HG02588 (cell line): ENCODE results near the gene CEP350.

Experiments used
- ATAC-seq: cut with Tn5 transposase; IDR thresholded peaks from one replicate; pipeline ENCODE4 v1.9.1; 2021; ENCODE audit warnings: mild to moderate bottlenecking, moderate library complexity; ENCODE audit not compliant: unreplicated experiment

Gene CEP350

DNA sequence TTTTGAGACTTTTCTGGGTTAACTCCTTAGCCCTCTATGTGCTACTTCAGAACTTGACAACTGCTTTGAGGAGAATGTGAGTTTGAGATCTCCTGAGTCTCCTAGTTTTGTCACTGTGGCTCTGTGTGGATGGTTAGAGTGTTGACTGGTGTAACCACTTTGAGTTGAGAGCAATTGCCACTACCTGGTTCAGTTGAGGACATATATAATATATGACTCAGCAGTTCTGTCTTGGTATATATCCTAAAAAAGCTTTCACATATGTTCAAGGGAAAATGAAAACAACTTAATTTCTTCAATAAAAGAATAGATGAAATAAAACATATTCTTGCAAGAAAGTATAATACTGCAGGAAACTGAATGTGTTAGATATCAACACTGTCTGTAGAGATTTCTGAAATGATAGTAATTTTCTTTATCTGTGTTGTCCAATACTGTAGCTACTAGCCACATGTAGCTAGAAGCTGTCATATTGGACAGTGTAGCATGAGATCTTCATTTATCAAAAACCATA lies 103.3 kb downstream of the CEP350 start:
- no peak for ATAC-seq

DNA sequence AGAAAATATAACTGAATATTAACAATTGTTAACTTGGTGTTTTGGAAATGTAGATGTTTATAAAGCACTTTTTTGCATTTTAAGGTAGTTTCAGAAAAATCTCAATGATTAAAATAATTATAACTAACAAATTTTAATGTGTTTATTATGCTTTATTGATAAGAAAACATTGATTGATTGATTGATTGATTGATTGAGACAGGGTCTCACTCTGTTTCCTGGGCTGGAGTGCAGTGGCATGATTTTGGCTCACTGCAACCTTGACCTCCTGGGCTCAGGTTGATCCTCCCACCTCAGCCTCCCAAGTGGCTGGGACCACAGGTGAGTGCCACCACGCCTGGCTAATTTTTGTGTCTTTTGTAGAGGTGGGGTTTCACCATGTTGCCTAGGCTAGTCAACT lies 106.4 kb downstream of the CEP350 start:
- no peak for ATAC-seq

DNA sequence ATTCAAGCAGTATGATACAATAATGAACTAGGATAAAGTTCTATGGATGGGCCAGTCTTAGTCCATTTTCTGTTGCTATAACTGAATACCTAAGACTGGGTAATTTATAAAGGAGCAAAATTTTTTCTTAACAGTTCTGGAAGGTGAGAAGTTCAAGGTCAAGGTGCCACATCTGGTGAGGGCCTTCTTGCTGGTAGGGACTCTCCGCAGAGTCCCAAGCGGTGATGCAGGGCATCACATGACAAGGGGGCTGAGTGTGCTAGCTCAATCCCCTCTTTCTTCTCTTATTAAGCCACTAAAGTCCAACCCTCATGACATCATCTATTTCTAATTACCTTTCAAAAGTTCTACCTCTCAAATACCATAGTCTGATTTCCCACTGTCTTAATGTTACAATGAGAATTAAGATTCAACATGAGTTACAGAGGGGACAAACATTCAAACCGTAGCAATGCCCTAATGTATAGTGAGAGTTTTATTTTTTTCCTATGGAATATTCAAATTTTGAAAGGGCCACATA lies 107.9 kb downstream of the CEP350 start:
- ATAC-seq, result no peak

DNA sequence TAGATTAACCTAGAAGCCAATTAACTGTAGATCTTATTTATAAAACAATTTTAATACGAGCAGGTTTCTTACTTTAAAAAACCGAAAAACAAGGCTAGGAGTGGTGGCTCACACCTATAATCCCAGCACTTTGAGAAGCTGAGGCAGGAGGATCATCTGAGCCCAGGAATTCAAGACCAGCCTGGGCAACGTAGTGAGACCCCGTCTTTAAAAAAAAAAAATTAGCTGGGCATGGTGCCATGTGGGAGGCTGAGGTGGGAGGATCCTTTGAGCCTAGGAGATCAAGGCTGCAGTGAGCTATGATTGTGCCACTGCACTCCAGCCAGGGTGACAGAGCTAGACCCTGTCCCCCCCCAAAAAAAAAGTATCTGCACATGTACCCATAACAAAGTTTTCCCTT lies 110.8 kb downstream of the CEP350 start:
- ATAC-seq, result no peak

DNA sequence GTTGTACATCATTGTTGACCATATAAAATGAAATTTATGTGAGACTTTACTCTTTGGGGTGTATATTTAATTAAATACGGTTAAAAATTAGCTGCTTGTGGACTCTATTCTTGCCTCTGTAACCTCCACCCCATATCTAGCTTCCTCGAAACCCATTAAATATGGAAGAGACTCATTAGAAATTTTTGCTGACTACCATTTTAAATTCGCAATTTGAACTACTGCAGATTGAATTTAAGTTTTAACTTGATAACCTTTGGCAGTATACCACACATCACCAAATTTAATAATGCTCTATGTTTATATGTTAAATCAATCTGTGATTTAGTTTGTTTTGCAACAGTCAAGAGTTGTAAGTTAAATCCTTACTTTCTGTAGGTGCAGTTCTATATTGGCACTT lies 111.5 kb downstream of the CEP350 start:
- ATAC-seq, result no peak

DNA sequence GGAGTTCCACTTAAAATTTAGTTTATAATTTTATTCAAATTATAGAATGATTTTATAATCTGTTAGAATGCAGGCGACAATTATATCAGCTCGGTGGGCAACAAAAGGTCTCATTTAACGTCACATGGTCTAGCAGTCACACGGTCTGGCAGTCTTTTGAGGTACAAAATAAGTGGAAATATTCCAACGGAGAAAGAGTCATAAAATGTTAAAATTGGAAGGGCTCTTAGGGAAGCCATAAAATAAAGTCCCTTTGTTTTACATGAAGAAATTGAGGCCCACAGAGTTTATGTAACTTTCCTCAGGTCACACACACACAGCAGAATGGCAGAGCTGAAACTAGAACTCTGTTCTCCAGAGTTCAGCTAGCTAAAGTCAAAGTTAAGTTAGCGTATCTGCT lies 115.7 kb downstream of the CEP350 start:
- ATAC-seq, result no peak

DNA sequence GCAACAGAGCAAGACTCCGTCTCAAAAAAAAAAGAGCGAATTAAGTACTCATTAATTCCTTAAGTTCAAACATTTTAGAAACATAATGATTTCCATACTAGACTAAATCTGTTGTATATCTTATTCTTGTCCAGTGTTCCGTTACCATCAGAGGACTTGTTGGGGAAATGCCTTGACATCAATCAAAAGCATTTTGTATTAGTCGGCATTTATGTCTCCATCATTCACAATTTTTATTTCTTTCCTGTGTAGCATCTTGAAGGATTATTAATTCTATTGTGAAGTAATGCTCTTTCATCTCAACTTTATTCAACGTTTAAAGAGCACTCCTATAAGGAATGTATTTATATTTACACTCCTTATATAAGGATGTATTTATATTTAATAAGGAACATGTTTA lies 117.1 kb downstream of the CEP350 start:
- ATAC-seq, result no peak

DNA sequence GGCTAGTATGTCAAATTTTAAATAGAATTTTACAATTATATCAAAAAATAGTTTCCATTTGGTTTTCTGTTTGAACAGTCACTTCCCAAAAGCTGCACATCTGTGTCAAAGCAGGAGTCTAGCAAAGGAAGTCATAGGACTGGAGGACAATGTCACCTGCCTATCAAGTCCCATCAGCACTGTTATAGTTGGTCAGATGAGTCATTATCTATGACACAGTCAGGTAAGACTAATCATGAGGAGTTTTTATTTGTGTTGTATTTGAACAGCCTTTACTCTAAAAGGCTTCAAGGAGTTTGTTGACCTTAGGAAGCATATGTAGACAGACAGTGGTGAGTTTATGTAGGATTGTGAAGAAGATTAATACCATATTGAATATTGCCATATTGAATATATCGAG lies 125.8 kb downstream of the CEP350 start:
- ATAC-seq, result no peak

DNA sequence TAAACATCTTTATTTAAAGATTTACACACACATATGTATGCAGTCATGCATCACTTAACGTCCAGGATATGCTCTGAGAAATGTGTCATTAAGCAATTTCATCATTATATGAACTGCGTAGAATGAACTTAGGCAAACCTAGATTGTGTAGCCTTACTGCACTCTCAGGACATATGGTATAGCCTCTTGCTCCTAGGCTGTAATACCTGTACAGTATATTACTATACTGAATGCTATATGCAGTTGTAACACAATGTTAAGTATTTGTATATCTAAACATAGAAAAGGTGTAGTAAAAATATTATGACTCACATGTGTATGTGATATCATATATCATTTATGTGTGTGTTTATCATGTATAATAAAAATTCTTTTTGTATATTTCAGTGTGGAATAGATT lies 126.9 kb downstream of the CEP350 start:
- no peak for ATAC-seq

DNA sequence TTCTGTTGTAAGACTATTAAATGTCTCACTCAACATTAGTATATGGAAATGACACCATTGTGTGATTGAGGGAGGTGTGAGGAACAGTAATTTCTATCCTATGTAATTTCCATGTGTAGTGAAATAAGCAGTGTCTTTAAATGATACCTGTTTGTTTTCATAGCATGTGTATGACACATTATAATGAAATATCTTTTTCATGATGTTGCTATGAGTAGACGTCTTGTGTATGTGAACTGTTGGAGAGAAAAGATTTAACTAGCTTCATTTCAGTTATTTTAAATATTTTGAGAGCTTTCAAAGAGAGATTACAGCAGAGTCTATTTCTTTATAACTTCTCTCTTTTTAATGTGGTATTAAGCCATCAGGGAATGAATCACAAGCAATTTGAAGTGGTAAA lies 128.6 kb downstream of the CEP350 start:
- ATAC-seq, result no peak

DNA sequence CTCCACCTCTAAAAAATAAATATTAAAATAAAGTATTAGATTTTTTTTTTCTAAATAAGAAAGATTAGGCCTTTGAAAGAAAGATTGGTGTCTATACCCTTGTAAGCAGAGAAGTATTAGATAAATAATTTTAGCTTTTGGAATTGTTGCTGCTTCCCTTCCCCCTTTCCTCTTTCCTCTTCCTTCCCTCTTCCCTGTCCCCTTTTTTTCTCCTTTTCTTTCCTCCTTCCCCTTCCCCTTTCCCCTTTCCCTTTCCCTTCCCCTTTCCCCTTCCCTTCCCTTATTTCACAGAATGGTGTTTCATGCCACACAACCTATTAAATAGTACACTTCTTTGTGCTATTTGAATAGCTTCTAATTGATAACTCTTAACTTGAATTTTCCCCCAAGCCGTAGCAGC lies 130.3 kb downstream of the CEP350 start:
- ATAC-seq, result no peak

DNA sequence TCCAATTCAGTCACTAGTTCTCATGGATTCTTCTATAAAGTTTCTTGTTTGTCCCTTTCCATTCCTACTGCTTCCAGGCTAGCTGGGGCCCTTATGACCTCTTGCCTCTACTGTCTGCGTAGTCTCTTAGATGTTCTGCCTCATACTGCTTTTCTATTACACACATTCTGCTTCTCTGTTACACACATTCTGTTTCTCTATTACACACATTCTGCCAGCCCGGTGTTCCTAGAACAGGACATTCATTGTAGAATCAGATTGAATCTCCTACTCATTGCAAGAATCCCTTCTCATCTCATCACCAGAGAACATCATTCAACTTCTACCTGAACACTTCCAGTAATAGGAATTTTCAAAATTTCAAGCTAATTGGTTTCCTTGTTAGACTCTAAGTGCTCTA lies 130.7 kb downstream of the CEP350 start:
- no peak for ATAC-seq

DNA sequence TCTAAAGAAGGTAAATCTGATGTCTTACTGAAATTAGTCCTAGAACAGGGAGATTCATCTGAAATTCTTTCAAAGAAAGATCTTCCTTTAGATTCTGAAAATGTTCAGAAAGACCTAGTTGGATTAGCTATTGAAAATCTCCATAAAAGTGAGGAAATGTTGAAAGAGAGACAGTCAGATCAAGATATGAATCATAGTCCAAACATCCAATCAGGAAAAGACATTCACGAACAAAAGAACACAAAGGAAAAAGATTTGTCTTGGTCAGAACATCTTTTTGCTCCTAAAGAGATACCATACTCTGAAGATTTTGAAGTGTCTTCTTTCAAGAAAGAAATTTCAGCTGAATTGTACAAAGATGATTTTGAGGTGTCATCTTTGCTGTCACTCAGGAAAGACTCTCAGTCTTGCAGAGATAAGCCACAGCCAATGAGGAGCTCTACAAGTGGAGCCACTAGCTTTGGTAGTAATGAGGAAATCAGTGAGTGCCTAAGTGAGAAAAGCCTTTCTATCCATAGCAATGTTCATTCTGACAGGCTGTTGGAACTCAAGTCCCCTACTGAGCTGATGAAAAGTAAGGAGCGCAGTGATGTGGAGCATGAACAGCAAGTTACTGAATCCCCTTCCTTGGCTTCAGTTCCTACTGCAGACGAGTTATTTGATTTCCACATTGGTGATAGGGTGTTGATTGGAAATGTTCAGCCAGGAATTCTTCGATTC lies 138.5 kb downstream of the CEP350 start:
- ATAC-seq, result no peak

DNA sequence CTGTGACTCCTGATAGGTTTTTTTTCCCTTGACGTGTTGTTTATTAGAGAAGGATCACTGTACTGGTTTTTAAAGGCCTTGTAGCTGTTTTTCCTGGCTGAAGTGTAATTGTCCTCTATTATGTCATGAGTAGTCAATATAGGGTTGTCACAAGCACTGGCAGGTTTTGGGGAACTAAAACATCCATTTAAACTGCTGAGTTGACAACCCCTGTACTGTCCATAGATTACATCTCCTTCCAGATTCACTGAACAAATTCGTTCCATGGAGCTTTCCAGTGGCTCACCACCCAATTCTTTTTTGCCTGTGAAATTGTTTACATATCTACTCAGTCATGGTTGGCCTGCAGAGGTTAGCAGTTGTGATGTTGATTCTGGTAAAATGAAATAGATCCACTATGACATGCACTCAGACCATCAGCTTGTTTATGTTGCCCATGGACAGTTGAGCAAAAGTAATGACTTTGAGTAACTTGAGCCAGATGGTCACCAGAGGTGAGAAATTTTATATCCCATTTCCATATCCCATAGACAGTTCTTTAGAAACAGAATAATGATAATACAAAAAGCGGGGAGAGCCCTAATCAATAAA lies 140.2 kb downstream of the CEP350 start:
- ATAC-seq, result no peak

DNA sequence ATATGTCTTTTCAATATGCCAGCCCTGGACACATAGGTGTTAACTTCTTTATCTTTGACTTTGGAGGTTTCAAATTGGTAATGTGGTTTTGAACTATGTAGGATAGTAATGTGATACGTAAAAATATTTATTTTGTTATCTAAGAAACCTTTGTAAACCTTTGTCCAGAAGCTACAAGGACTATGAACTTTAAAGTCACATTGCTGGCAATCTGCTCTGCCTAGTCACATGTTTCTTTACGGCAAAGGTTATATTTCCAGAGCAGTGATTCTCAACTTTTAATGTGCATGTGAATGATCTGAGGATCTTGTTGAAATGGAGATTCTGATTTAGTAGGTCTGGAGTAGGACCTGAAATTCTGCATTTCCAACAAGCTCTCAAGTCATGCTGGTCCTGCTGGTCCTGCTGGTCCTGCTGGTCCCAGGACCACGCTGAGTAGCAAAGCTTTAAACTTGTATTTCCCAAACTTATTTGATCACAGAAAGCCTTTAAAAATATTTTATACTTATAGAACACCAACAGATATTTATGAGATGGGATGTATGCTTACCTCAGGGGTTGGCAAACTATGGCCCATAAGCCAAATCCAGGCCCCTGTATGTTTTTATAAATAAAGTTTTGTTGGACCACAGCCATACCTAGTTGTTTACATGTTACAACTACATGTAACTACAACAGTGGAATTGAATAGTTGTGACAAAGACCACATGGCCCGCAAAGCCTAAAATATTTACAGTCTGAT lies 142.1 kb downstream of the CEP350 start:
- no peak for ATAC-seq

DNA sequence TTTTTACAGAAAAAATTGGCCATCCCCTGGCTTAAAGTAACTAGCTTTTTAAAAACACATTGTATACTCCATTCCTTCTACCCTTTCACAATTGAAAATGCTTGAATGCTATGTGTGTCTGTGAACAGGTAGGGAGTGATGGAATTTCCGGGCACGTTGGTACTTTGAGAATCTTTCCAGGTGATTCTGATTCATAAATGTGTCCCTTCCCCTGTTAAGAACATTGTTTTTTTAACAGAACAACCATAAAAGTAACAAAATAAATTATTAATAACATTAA lies 142.7 kb downstream of the CEP350 start:
- ATAC-seq, result no peak

DNA sequence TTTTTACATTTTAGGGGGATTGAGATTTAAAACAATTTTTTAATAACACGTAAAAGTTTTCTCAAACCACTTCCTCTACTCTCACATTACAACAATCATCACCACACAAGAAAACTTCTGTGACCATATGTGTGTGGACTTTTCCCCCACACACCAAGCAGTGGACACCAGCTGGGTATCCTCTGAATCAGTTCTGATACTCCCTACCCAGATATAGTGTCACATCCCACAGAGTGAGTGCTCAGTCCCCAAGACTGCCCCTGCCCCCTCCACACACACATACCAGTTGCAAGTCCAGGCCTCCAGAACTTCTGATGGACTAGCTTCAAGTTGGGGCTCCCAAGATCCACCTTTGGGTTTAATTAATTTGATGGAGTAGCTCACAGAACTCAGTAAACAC lies 146.8 kb downstream of the CEP350 start:
- ATAC-seq, result no peak

DNA sequence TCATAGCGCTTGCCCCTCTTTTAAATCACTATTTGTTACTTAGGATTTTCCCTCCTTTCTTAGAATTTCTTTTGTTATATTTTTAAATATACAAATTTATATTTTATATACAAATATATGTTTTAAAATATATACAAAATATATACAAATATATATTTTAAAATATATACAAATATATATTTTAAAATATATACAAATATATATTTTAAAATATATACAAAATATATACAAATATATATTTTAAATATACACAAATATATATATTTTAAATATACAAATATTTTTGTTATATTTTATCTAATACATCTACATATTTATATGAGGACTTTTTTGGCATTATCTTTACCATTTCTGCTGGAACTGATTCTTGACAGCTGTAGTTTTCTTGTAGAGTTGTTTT lies 149.2 kb downstream of the CEP350 start:
- no peak for ATAC-seq

DNA sequence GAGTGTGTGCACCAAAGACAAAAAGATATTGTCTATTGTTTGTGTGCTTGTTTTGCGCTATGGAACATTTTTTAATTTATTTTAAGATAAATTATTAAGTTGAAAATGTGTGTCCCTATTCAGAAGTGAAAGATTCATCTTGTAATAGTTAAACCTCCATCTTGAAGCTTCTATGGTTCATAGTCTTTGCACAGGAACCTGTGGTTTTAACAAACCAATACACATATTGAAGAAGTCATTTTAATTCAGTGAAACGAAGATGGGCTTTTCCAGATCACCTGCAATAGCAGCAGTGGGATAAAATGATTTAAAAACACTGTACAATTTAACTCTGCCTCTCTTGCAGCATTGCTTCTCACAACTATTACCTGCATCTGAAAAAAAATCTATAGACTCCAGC lies 157.5 kb downstream of the CEP350 start:
- no peak for ATAC-seq

DNA sequence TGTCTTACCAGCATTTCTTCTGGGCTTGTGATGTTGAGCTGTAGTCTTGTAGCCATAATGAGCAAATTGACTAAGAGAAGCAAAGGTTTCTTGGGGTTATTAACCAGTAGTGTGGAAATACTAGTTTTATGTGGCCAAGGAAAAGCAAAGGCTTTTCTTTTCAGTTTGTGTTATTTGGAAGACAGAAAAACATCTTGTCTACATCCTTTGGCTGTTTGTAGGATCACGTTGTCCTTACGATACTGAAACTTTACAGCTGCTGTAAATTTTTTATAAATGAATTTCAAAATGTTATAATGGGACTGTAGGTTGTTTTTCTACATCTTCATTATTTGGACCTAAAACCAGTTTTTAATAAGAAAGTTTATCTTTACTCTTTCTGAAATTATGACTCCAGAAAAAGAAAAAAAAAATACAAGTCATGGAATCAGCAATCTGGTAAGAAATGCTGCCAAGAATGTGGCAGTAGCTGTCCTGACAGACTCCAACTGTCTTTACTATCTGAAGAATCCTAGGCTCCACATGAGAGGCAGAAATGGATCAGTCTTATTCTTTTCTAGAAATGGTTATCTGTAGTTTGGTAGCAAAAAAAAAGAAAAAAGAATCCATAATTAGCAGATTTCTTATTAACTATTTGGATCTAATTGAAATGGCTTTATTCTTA lies 158.5 kb downstream of the CEP350 start:
- no peak for ATAC-seq

DNA sequence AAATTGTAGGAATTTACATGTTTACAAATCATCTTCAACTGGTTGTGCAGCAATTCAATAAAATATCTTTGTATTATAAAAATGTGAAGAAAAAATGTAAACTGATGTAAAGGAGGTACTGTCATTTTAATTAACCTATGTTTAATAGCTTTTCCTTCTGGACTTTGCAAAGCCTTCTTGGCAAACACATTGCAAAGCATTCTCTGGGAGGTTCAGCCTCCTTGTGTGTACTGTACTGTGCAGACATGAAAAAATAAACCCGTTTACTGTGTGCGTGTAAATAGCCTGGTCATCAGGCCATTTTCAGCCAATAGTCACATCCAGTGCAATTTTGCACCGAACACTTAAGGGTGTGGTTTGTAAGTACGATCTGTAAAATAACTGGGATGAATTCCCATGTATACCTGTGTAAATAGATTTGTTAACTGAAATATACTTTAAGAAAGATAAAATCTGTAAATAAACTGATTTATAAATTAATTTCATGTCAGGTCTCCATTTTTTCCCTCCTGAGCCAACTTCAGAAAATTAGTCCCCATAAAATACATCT lies 159.9 kb downstream of the CEP350 start:
- ATAC-seq, result no peak
